Urothelium cell line (cell line): ENCODE results near the gene LRFN3.
"Not testable (repeated sequence)": the region's sequence is repeated elsewhere in the genome, so short reads cannot be mapped to it uniquely, and the experiment has no call there.

Experiments
- DNase-seq: peaks from one replicate; pipeline ENCODE4 v3.0.0; 2011; ENCODE audit warnings: low spot score, mixed read lengths
- FAIRE-seq: peaks from 2 replicates; lab custom pipeline; 2011; peaks lifted over from hg19 to GRCh38; lab: Jason Lieb, UNC

The LRFN3 gene, protein sequence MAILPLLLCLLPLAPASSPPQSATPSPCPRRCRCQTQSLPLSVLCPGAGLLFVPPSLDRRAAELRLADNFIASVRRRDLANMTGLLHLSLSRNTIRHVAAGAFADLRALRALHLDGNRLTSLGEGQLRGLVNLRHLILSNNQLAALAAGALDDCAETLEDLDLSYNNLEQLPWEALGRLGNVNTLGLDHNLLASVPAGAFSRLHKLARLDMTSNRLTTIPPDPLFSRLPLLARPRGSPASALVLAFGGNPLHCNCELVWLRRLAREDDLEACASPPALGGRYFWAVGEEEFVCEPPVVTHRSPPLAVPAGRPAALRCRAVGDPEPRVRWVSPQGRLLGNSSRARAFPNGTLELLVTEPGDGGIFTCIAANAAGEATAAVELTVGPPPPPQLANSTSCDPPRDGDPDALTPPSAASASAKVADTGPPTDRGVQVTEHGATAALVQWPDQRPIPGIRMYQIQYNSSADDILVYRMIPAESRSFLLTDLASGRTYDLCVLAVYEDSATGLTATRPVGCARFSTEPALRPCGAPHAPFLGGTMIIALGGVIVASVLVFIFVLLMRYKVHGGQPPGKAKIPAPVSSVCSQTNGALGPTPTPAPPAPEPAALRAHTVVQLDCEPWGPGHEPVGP

DNA sequence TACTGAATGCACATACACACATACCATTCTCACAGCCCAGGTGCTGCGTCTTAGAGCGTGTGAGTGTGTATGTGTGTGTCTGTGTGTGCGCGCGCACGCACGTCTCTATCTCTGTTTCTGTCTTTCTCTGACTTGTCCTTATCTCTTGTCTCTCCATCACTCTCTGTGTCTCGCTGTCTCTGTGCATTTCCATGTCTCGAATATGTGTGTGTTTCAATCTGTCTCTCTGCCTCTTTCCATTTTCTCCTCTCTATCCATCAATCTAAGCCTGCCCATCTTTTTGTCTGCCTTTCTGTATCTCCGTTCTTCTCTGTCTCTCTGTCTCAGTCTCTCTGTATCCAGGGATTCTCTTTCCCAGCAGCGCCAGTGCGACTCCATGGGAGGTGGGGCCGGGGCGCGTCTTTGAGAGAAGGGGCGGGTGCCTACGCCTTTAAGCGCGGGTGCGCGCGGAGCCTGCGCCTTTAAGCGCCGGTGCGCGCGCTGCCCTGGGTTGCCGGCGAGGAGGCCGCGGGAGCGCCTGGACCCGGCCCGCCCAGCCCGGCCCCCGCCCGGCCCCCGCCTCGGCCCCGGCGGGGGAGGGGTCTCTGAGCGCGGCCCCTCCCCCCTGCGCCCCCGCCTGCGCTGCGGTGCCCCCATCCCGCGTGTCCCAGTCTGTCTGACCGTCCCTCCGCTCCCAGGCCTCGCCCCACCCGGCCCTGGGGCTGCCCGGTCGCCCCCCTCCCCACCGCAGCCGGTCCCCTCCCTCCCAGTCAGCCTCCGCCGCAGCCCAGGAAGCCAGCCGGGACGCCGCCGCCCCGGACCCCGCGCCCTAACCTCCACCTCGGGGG, at the start of gene LRFN3:
Gene LRFN3, plus strand, starts transcription at position 464 of the 827 bp plus-strand sequence. CDS start 3,052 bp downstream, outside the sequence.
- FAIRE-seq (peak; percentile 40), DNase-seq (peak; percentile 92)

DNA sequence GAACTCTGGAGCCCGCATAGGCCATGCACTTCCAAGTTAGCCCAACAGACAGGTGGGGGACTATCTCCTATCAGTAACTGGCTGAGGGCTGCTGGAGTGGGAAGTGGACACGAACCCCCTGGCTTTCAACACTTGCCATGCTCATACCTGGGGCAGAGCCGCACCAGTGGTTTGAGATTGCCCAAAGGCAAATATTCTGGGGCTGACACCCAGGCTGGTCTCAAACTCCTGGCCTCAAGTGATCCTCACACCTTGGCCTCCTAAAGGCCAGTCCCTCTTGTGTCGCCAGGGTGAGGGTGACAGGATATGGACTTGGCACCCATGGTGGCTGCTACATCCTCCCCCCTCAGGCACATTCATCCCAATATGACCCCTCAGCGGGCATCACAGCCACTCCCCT, 49.0 kb upstream of the LRFN3 start:
- no peak for FAIRE-seq
- no peak for DNase-seq

DNA sequence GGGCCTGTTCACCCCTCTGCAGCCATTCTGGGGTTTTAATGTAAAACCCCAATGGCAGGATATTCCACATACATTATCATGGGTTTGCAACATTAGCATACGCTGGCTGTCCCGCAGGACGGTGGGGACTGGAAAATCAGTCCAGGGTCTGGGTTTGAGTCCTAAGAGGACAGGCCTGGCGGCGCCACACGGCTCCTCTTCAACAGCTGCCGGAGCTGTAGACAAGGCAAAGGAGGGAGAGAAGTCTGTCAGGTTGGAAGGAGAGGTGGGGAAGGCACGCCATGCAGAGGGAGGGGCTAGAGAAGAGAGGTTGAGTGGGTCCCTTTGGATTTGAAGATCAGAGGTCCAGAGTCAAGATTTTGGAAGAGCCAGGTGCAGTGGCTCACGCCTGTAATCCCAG, 47.8 kb upstream of the LRFN3 start:
- no peak for FAIRE-seq

DNA sequence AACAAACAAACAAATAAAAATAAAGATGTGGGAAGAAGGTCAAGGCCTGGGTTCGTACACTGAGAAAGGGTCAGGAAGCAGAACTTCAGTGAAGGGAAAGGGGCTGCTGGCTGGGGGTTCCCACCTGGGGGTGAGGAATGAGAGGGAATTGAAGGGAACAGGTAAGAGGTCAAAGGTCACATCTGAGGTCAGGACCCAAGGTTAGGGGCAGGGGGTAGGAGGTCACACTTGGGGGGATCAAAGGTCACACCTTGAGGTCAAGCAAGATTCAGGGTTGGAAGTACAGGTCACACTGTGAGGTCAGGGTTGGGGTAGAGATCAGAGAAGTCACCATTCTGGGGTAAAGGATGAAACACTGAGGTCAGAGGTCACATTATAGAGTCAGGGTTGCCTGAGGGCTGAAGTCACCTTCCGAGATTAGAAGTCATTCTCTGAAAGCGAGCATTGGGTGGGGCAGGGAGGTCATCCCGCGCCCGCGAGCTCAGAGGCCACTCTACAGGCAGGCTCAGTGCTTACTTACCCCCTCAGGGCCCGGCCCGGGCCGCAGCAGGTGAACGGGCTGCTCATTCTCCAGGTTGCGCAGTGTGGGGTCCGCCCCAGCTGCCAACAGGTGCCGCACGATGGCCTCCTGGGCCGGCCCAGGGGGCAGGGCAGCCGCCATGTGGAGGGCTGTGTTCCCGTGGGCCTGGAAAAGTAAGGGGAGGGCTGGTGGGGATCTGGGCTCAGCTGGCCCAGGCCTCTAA, 46.6 kb upstream of the LRFN3 start:
- DNase-seq (no peak), FAIRE-seq (no peak)

More for the DNA sequence above, 47.8 kb upstream of the LRFN3 start:
- DNase-seq = no peak

DNA sequence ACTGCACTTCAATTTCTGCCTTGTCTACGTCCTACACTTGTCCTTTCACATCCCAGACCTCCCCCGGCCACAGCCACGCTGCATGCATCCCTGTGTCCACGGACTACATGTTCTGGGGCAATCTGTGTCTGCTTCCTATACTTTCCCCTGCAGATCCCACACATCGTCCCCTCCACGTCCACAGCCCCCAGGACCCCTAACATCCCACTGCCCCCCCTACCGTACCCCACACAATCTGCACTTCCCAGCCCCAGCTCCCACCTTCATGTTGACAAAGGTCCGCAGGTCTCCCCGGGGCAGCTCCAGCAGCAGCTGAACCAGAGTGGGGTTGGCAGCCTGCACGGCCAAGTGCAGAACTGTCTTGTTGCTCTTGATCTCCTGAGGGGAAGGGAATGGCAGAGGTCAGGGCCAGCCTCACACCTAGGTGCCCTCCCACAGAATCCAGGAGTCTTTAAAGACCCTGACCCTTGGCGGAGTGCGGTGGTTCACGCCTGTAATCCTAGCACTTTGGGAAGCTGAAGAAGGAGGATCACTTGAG, 46.0 kb upstream of the LRFN3 start:
- FAIRE-seq = no peak
- DNase-seq = no peak

DNA sequence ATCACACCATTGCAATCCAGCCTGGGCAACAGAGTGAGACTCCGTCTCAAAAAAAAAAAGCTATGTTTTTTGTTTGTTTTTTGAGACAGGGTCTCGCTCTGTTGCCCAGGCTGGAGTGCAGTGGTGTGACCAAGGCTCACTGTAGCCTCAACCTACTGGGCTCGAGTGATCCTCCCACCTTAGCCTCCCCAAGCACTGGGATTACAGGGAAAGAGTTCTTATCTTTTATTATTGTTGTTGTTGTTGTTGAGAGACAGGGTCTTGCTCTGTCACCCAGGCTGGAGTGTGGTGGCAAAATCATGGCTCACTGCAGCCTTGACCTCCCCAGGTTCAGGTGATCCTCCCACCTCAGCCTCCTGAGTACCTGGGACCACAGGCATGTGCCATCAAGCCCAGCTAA, 44.4 kb upstream of the LRFN3 start:
- not testable (repeated sequence) for DNase-seq, FAIRE-seq

DNA sequence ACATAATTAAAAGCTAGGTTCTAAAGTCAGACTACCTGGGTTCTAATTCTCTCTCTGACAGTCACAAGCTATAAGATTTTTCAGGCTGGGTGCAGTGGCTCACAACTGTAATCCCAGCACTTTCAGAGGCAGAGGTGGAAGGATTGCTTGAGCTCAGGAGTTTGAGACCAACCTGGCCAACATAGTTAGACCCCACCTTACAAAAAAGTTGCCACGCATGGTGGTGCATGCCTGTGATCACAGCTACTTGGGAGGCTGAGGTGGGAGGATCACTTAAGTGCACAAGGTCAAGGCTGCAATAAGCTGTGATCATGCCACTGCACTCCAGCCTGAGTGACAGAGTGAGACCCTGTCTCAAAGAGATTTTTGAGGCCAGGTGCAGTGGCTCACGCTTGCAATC, 41.8 kb upstream of the LRFN3 start:
- DNase-seq = no peak
- FAIRE-seq = no peak

DNA sequence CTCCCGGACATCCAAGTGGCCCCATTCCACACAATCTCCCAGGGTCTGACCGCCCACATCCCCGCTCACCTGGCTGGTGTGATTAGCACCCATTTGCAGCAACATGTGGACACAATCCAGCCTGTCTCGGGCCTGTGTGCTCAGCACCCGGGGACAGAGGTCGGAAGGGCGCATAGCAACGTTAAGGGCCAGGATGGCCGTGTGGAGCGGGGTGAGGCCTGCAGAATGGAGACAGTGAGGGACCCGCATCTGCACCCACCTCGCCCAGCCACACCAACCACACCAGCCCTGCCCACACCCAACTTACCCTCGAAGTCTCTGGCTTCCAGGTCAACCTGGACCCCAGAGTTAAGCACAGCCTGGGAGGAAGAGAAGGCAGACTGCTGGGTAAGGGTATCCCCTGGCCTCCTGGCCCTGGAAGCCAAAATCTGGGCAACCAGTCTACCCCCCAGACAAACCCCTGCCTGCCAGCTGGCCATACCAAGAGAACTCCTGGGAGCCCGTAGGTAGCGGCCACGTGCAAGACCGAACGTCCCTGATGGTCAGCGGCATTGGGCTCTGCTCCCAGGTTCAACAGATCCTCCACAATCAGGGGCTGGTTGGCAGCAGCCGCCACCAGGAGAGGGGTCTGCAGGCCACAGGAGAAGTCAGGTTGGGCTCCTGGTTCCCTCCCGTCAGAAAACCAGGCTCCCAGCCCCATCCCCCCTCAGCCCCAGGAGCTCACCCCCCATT, 40.1 kb upstream of the LRFN3 start:
- DNase-seq (no peak), FAIRE-seq (no peak)

DNA sequence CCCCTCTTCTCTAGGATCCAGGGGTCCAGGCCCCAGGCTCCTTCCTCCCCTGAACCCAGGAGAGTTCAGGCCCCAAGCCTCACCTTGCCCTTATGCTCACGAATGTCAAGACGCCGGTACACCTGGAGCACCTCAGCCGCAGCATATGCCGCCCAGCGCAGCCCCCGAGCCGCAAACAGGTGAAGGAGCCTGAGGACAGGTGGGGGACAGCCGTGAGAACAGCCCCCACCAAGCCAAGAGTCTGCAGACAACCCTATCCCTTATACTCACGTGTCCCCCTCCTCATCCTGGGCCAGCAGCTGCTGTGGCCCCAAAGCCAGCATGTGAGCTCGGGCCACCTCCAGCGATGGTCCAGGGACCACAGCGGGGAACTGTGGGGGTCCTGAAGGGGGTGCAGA, 39.5 kb upstream of the LRFN3 start:
- DNase-seq (no peak), FAIRE-seq (no peak)

DNA sequence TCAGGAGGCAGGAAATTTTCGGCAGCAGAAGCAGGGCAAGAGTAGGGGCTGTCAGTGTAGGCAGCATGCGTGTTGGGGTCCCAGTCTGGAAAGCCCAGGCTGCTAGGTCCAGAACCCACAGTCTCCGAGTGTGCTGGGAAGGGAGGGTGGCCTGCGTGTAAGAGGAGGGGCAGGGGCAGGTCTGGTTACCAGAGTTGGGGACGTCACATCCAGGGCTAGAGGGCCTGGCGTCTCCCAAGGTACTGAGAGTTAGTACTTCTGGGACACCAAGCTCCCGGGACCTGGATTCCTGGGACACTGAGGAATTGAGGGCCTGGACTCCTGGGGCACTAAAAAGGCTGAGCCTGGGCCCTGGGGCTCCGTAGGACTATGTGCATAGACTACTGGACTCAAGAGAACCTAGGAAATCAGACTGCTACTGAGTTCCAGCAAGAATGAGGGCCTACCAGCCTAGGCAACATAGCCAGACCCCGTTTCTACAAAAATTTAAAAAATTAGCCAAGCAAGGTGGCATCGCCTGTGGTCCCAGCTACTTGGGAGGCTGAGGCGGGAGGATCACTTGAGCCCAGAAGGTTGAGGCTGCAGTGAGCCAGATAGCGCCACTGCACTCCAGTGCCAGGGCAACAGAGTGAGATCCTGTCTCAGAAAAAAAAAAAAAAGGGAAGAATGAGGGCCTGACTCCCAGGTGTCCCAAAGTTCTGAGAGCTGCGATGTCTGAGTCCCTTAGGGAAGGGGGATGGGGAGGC, 38.3 kb upstream of the LRFN3 start:
- FAIRE-seq = no peak
- no peak for DNase-seq

DNA sequence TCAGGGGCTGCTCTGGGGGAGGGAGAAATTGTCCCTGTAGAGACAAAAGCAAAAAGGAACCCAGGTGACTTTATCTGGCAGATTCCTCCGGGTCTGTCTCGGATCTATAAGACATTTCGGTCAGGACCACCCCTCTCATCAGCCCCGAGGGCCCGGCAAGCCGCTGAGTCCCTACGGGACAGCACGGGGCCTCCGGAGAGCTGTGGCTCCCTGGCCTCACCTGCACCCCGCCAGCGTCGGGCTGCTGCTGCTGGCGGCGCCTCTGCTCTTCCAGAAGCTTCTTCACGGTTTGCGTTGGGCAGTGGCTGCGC, 37.7 kb upstream of the LRFN3 start:
- no peak for DNase-seq
- FAIRE-seq = no peak

DNA sequence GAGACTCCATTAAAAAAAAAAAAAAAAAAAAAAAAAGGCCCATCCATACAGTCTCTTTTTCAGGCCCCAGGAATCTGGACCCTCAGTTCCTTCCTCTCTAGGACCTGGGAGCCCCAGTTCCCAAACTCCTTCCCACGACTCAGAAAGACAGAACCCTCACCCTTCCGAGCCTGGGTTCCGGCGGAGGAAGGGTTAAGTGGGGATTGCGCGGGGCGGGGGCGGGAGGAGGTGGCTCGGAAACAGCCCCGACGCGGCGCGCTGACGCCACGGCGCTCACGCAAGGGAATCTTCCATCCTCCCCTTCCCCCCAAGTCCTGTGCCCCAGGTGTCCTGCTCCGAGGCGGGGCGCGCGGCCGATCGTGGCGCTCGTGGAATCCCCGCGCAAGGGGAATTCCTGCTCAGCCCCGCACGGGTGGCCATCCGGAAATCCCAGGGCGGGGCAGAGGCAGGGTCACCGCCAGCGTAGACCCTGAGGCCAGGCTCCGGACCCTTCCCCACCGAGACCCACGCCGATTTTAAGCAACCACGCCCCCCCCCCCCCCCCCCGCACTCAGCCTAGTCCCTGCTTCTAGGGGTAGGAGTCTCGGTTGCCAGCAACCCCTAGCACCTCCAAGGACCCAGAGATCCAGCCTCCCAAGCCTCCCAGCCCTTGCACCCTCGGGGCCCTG, 36.5 kb upstream of the LRFN3 start:
- peak; percentile 93 for DNase-seq
- peak; percentile 97 for FAIRE-seq

DNA sequence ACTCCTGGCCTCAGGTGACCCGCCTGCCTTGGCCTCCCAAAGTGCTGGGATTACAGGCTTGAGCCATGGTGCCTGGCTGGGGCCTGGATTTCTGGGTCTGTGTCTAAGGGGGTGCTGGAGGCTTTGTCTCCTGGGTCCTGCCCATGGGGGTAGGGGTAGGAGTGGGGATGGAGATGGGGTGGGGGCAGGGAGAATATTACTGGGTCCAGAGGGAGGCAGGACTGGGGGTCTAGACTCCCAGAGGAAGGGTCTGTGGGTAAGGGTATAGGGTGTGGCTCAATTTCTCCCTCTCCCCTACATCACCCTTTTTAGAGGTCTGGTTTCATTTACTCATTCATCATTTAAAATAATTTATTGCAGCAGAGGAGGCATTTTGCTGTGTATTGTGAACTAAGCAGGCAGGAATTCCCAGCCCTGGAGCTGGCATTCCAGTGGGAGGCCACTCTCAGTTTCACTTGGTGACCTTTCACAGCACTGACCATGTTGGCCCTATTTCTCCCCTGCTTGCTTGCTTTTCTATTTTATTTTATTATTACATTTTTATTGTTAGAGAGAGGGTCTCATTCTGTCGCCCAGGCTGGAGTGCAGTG, 35.0 kb upstream of the LRFN3 start:
- no peak for DNase-seq
- FAIRE-seq = no peak

DNA sequence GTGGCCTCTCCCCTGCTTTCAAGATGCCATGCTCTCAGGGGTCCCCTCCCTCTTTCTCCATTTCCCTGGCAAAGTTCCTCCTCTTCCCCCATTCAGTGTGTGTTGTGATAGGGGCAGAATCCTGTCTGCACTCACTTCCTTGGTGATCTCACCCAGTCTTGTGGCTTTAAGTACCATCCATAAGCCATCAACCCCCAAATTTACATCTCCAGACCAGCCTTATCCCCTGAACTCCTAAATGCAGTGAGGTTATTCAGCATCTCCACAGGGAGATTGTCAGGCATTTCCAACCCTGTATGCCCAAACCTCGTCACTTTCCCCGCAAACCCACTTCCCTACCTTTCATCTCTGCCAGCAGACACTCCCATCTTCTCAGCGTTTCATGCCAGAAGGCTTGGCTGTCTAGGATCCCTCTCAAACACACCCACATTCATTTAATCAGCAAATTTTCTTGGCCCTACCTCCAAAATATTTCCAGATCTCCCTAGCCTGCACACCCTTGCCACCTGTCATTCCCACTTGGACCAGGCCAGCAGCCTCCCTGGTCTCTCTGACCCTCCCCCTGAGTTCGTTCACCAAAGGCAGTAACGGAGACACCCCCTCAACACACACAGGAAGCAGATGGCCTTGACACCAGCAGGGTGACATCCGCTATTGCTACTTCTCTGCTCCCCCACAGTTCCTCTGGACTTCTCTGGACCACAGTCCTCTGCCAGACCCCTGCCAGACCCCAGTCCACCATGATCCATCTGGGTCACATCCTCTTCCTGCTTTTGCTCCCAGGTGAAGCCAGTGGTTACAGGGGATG, 34.1 kb upstream of the LRFN3 start, which contains the start of gene HCST:
Gene HCST, plus strand, starts transcription at position 676 of the 808 bp plus-strand sequence. Its CDS starts 65 bp downstream, at position 741.
- peak; percentile 41 for DNase-seq
- no peak for FAIRE-seq

DNA sequence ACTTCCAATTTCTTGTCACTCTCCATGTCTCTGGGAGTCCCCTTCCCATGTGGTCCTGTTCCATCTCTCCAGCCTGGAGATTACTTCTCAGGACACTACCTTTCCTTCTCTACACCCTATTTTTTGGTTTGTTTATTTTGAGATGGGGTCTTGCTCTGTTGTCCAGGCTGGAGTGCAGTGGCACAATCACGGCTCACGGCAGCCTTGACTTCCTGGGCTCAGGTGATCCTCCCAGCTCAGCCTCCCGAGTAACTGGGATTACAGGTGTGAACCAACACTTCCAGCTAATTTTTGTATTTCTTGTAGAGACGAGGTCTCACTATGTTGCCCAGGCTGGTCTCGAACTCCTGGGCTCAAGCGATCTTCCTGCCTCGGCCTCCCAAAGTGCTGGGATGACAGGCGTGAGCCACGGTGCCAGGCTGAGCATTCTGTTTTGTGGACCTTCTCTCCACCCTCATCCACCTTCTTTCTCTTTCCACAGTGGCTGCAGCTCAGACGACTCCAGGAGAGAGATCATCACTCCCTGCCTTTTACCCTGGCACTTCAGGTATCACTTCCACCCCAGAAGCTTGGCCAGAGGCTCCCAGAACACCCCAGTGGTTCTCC, 33.2 kb upstream of the LRFN3 start:
- FAIRE-seq (no peak), DNase-seq (no peak)

DNA sequence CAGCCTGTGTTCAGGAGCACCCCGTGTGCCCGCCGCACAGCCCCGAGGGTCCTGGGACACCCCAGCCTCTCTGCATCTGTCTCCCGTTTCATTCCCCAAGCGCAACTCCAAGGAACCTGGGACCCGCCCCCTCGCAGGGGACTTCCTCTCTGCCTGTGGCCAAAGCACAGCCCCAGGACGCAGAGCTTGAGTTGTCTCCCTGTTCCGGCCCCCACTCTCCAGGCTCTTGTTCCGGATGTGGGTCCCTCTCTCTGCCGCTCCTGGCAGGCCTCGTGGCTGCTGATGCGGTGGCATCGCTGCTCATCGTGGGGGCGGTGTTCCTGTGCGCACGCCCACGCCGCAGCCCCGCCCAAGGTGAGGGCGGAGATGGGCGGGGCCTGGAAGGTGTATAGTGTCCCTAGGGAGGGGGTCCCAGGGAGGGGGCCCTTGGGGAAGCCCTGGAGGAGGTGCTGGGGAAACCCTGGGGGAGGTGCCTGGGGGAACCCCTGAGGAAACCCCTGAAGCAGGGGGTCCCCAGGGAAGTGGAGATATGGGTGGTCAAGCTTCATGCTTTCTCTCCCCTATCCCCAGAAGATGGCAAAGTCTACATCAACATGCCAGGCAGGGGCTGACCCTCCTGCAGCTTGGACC, 32.5 kb upstream of the LRFN3 start:
- peak; percentile 74 for DNase-seq
- no peak for FAIRE-seq
